Prostate gland (tissue), 2 donors: ENCODE measurements around the gene EPC2. TPM values are rescaled to one million over a fixed set of nuclear protein-coding genes. Genes with fewer than 3 reads are reported as not detected.
"Not testable (repeated sequence)": the region's sequence is repeated elsewhere in the genome, so short reads cannot be mapped to it uniquely, and the experiment has no call there.

Experiments used
- DNase-seq: peaks from one replicate; pipeline ENCODE4 v3.0.0-alpha.2; 2019; ENCODE audit warnings: low spot score
- H3K27ac ChIP-seq, 2 donors: fragments of 200-600 bp; sonication (generic); 2 replicates each; pipeline ENCODE4 v1.5.1; 2017 to 2019
- H3K27me3 ChIP-seq: fragments of 200-600 bp; sonication (generic); replicated peaks from 2 replicates; pipeline ENCODE4 v1.5.1; 2019; ENCODE audit not compliant: insufficient read depth
- H3K36me3 ChIP-seq, 2 donors: fragments of 200-600 bp; sonication (generic); 1 replicate in 1 of 2; 2 replicates in 1 of 2; pipeline versions ENCODE4 v1.5.1 to v1.8.1; 2017 to 2019
- H3K4me1 ChIP-seq: fragments of 200-600 bp; sonication (generic); replicated peaks from 2 replicates; pipeline ENCODE4 v1.5.1; 2019
- H3K4me3 ChIP-seq, 2 donors: fragments of 200-600 bp; sonication (generic); 2 replicates each; pipeline ENCODE4 v1.5.1; 2017 to 2019
- H3K9me3 ChIP-seq: fragments of 200-600 bp; sonication (generic); 2 replicates; pipeline ENCODE4 v1.5.1; 2017
- CTCF ChIP-seq, 4 experiments: fragments of 200-600 bp in 2 of 4; fragments of 450-650 bp in 2 of 4; sonication (generic) in 2 of 4; IDR thresholded peaks; 1 replicate in 3 of 4; 2 replicates in 1 of 4; pipeline ENCODE4 v1.5.1; 2016 to 2019; ENCODE audit warnings: antibody characterized with exemption in 4 of 4, mild to moderate bottlenecking in 2 of 4, moderate library complexity in 2 of 4
- POLR2A ChIP-seq: fragments of 450-650 bp; IDR thresholded peaks from one replicate; pipeline ENCODE4 v1.6.1; 2016; ENCODE audit warnings: antibody characterized with exemption, mild to moderate bottlenecking
- POLR2AphosphoS5 ChIP-seq: sonication (generic); formaldehyde crosslinking; IDR thresholded peaks from one replicate; pipeline ENCODE4 v1.6.1; 2017; ENCODE audit warnings: antibody characterized with exemption
- WGBS: methylation state at CpG from one replicate; pipeline ENCODE4 v1.1.5; 2018; 5-methylcytosine and 5-hydroxymethylcytosine counted together
- intact Hi-C: fragments of 100-400 bp; cut with DNase I; formaldehyde crosslinking; loops from one replicate; pipeline ENCODE4 v1.14.2; 2022
- total RNA-seq, 2 donors: library from RNA; depleted of rRNA; stranded (reverse); fragments of >200 nt; gene quantifications; one replicate each; pipeline ENCODE4 v1.1.0, GENCODE V29; 2016

The EPC2 gene
- total RNA-seq, 2 donors from 2014 or later, result 27.2 to 40.2 TPM

GRCh38 chr2:148644883-148645538 lies 460 bp downstream of the EPC2 start:
- WGBS, result 1% methylated on average over 42 of the region's 69 CpGs
- Histone ChIP-seq H3K9me3 (no peaks in the 10 kb centered on the region), H3K36me3 (no peaks in the 10 kb centered on the region), H3K4me1 (peaks cover 4% of the 10 kb centered on the region), H3K27me3 (no peaks in the 10 kb centered on the region), H3K4me3 (peak overlapping the region; percentile 68 to 92), H3K27ac (peak overlapping the region; percentile 99 to 100)
- DNase-seq, result peak; percentile 92
- TF ChIP-seq POLR2AphosphoS5 (peak; percentile 84), POLR2A (no peak), CTCF (IDR thresholded peaks at IDR 0.05) (peak in 2 of 4 experiments; percentile 60 to 64)
- intact Hi-C loops, result loop anchor here (10.0 kb wide), 3 partner anchors 230 to 620 kb away; partner anchors contain the start of genes KIF5C, MBD5 and ORC4

- WGBS, result under 1% methylated on average over 47 of the region's 47 CpGs
- peak overlapping the region; percentile 99 to 100 for H3K27ac ChIP-seq
- peak; percentile 45 for DNase-seq
- H3K27me3 ChIP-seq, result no peaks in the 10 kb centered on the region
- peak overlapping the region; percentile 68 to 92 for H3K4me3 ChIP-seq
- H3K36me3 ChIP-seq, result no peaks in the 10 kb centered on the region
- TF ChIP-seq POLR2A (peak; percentile 24), CTCF (IDR thresholded peaks at IDR 0.05) (no peak), POLR2AphosphoS5 (peak; percentile 71)
- no peaks in the 10 kb centered on the region for H3K9me3 ChIP-seq
- peaks cover 4% of the 10 kb centered on the region for H3K4me1 ChIP-seq
- intact Hi-C loops, result loop anchor here (10.0 kb wide), 3 partner anchors 229 to 621 kb away; partner anchors contain the start of genes KIF5C, MBD5 and ORC4
Measured at GRCh38 chr2:148645539-148646230, 1.1 kb downstream of the EPC2 start.

GRCh38 chr2:148646231-148646559 lies 1.6 kb downstream of the EPC2 start:
- TF ChIP-seq POLR2AphosphoS5, result no peak
- TF ChIP-seq CTCF (IDR thresholded peaks at IDR 0.05), result no peak
- no peak for TF ChIP-seq POLR2A
- H3K27ac ChIP-seq, result peak overlapping the region; percentile 99 to 100

GRCh38 chr2:148647711-148648110 lies 3.2 kb downstream of the EPC2 start:
- not testable (repeated sequence) for H3K4me3 ChIP-seq, H3K27me3 ChIP-seq, H3K27ac ChIP-seq, DNase-seq, H3K9me3 ChIP-seq, H3K4me1 ChIP-seq, H3K36me3 ChIP-seq
- intact Hi-C loops, result loop anchor here (10.0 kb wide), 3 partner anchors 227 to 623 kb away; partner anchors contain the start of genes KIF5C, MBD5 and ORC4
- WGBS, result 94% methylated on average over 12 of the region's 12 CpGs

More at GRCh38 chr2:148646231-148646559, 1.6 kb downstream of the EPC2 start:
- peak overlapping the region; percentile 68 to 92 for H3K4me3 ChIP-seq
- intact Hi-C loops, result loop anchor here (10.0 kb wide), 3 partner anchors 229 to 621 kb away; partner anchors contain the start of genes KIF5C, MBD5 and ORC4
- peaks cover 4% of the 10 kb centered on the region for H3K4me1 ChIP-seq
- DNase-seq, result no peak
- H3K36me3 ChIP-seq, result no peaks in the 10 kb centered on the region
- 20% methylated on average over 4 of the region's 4 CpGs for WGBS
- H3K27me3 ChIP-seq, result no peaks in the 10 kb centered on the region
- no peaks in the 10 kb centered on the region for H3K9me3 ChIP-seq

GRCh38 chr2:148649936-148650335 lies 5.4 kb downstream of the EPC2 start:
- Histone ChIP-seq H3K27ac (no peak overlapping the region), H3K9me3 (no peaks in the 10 kb centered on the region), H3K27me3 (no peaks in the 10 kb centered on the region), H3K36me3 (no peaks in the 10 kb centered on the region), H3K4me3 (no peak overlapping the region), H3K4me1 (no peaks in the 10 kb centered on the region)
- TF ChIP-seq CTCF (IDR thresholded peaks at IDR 0.05), result no peak
- no peak for TF ChIP-seq POLR2AphosphoS5
- TF ChIP-seq POLR2A, result no peak
- intact Hi-C loops, result loop anchor here (10.0 kb wide), 3 partner anchors 225 to 625 kb away; partner anchors contain the start of genes KIF5C, MBD5 and ORC4
- DNase-seq, result no peak
